Parathyroid adenoma (tissue), 2 donors: ENCODE results near the gene KNDC1.

Experiments used
- H2AFZ ChIP-seq: fragments of 300-600 bp; sonication (generic); one replicate; pipeline ENCODE4 v1.7.0; 2017; ENCODE audit warnings: antibody characterized with exemption, mild to moderate bottlenecking
- H3K27ac ChIP-seq: fragments of 300-600 bp; sonication (generic); one replicate; pipeline ENCODE4 v1.7.0; 2017
- H3K27me3 ChIP-seq: fragments of 300-600 bp; sonication (generic); one replicate; pipeline ENCODE4 v1.7.0; 2017; ENCODE audit warnings: low read length; ENCODE audit not compliant: control insufficient read depth, insufficient read depth
- H3K36me3 ChIP-seq: fragments of 300-600 bp; sonication (generic); one replicate; pipeline ENCODE4 v1.7.0; 2017; ENCODE audit warnings: low read length; ENCODE audit not compliant: control insufficient read depth, insufficient read depth
- H3K4me1 ChIP-seq: fragments of 300-600 bp; sonication (generic); one replicate; pipeline ENCODE4 v1.7.0; 2017; ENCODE audit warnings: control low read depth
- H3K4me2 ChIP-seq: fragments of 300-600 bp; sonication (generic); one replicate; pipeline ENCODE4 v1.7.0; 2017; ENCODE audit warnings: low read length
- H3K4me3 ChIP-seq: fragments of 300-600 bp; sonication (generic); one replicate; pipeline ENCODE4 v1.7.0; 2017; ENCODE audit warnings: low read depth, low read length
- H3K79me2 ChIP-seq: fragments of 300-600 bp; sonication (generic); one replicate; pipeline ENCODE4 v1.7.0; 2017; ENCODE audit warnings: control low read depth
- H3K9ac ChIP-seq: fragments of 300-600 bp; sonication (generic); one replicate; pipeline ENCODE4 v1.7.0; 2017; ENCODE audit warnings: mild to moderate bottlenecking
- H3K9me3 ChIP-seq: fragments of 300-600 bp; sonication (generic); one replicate; pipeline ENCODE4 v1.7.0; 2017; ENCODE audit warnings: low read length; ENCODE audit not compliant: control insufficient read depth
- TF ChIP-seq, protein P1 (sequence below): fragments of 300-600 bp; sonication (generic); IDR thresholded peaks from one replicate; pipeline ENCODE4 v1.7.0; 2017; ENCODE audit warnings: antibody characterized with exemption, mild to moderate bottlenecking
- donor health status: primary hyperparathyroidism.

Gene KNDC1

DNA sequence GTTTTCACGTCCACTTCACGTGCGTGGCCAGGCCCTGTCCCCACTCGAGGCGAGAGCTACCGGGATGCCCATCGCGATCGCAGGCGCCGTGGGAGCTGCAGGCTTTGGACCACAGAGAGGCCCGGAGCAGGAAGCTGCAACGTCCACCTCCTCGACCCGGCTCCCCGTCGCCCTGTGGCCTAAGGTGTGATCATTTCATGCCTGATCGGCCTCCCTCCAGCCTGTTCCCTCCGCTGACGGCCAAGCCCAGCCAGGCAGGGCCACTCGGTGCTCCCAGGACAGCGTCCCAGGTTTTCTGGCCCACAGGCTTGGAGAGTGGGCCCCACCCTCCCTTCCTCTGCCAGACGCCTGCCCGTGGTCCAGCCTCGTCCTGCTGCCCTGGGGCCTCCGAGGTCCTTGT is 19.6 kb downstream of the KNDC1 start:
- Histone ChIP-seq H3K4me2 (no peak overlapping the region), H3K79me2 (no peaks in the 10 kb centered on the region), H3K27ac (no peak overlapping the region), H3K4me3 (no peak overlapping the region), H3K36me3 (no peaks in the 10 kb centered on the region), H2AFZ (no peak overlapping the region), H3K9ac (no peak overlapping the region), H3K9me3 (no peaks in the 10 kb centered on the region), H3K27me3 (no peaks in the 10 kb centered on the region), H3K4me1 (no peaks in the 10 kb centered on the region)
- TF ChIP-seq, protein P1, sequence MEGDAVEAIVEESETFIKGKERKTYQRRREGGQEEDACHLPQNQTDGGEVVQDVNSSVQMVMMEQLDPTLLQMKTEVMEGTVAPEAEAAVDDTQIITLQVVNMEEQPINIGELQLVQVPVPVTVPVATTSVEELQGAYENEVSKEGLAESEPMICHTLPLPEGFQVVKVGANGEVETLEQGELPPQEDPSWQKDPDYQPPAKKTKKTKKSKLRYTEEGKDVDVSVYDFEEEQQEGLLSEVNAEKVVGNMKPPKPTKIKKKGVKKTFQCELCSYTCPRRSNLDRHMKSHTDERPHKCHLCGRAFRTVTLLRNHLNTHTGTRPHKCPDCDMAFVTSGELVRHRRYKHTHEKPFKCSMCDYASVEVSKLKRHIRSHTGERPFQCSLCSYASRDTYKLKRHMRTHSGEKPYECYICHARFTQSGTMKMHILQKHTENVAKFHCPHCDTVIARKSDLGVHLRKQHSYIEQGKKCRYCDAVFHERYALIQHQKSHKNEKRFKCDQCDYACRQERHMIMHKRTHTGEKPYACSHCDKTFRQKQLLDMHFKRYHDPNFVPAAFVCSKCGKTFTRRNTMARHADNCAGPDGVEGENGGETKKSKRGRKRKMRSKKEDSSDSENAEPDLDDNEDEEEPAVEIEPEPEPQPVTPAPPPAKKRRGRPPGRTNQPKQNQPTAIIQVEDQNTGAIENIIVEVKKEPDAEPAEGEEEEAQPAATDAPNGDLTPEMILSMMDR, result no peak

DNA sequence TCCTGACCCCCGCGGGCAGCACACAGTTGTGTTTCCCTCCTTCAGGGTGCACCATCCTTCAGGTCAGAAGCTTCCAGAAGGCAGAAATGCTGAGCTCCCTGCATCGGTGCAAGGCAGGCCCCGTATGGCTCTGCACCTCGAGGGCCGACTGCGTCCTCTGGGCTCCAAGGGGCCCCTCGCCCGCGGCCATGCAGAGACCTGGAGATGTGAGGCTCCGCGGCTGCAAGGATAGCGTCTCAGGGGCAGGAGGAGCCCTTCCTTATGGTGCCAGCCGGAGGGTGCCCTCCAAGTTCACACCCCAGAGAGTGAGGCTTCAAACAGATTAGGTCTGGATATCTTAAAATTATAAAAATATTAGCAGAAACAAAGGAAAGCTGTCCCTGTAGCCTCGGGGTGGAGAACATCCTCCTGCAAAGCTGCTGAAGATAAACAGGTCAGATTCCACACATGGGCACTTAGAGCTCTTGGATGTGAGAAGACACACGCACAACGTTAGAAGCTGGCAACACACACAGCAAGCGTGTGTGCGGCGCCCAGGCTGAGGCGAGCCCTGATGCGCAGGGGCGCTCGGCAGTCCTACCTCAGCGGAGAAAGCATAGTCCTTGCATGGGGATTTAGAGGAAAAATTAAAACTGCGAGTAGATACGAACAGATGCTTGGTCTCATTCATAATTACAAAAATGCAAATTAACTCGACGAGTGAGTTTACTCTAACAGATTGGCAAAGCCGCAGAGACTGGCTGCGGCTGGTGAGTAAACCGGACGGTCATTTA is 20.4 kb downstream of the KNDC1 start:
- no peaks in the 10 kb centered on the region for H3K27me3 ChIP-seq
- no peak overlapping the region for H2AFZ ChIP-seq
- no peaks in the 10 kb centered on the region for H3K36me3 ChIP-seq
- H3K27ac ChIP-seq, result no peak overlapping the region
- H3K9ac ChIP-seq, result no peak overlapping the region
- no peak overlapping the region for H3K4me3 ChIP-seq
- no peaks in the 10 kb centered on the region for H3K9me3 ChIP-seq
- TF ChIP-seq, protein P1, result no peak
- H3K4me2 ChIP-seq, result no peak overlapping the region
- H3K79me2 ChIP-seq, result no peaks in the 10 kb centered on the region
- H3K4me1 ChIP-seq, result no peaks in the 10 kb centered on the region

DNA sequence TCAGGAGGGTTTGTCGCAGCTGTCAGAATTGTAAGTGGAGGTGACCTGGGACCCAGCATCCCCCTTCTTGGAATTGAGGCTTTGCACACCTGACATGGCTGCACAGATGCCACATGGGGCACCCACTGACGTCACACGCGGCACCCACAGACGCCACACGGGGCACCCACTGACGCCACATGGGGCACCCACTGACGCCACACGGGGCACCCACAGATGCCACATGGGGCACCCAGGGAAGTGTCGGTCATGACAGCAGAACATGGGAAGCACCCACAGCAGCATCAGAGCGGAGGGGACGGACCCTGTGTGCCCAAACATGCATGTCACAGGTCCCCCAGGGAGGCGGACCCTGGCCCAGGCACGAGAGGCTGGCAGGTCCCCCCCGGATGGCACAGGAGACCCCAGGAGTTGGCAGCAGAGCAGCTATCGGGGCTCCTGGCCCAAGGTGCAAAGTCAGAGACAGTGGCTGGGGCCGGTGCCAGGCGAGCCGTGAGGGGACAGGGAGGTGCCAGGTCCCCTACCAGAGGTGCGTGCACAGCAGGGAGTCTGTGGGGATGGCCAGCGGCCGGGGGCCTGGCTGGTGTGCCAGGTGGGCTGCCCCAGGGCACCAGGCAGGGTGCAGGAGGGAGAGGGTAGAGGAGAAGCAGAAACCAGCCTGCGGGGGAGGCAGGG is 21.1 kb downstream of the KNDC1 start:
- TF ChIP-seq, protein P1, result no peak
- no peak overlapping the region for H3K4me2 ChIP-seq
- no peaks in the 10 kb centered on the region for H3K27me3 ChIP-seq

DNA sequence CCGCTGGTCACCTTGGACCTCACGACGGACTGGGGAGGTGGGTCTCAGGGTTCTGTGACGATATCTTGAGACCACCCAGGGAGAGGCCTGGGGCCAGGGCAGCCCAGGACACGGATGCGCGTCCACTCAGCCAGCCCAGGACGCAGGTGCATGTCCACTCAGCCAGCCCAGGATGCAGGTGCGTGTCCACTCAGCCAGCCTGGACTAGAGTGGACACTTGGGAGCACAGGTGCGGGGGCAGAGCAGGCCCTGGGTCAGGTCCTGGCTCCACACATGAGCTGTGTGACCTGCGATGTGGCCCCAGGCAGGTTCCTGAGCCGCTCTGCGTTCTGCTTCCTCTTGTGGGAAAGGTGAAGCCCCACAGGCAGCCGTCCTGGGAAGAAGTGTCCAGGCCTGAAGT is 22.2 kb downstream of the KNDC1 start:
- H3K27ac ChIP-seq, result no peak overlapping the region
- TF ChIP-seq, protein P1, result no peak
- no peak overlapping the region for H3K4me2 ChIP-seq
- no peaks in the 10 kb centered on the region for H3K27me3 ChIP-seq
- H3K9me3 ChIP-seq, result no peaks in the 10 kb centered on the region
- H3K4me3 ChIP-seq, result no peak overlapping the region
- H3K36me3 ChIP-seq, result no peaks in the 10 kb centered on the region
- no peaks in the 10 kb centered on the region for H3K79me2 ChIP-seq
- no peak overlapping the region for H3K9ac ChIP-seq
- no peaks in the 10 kb centered on the region for H3K4me1 ChIP-seq
- H2AFZ ChIP-seq, result no peak overlapping the region

More for the DNA sequence above, 21.1 kb downstream of the KNDC1 start:
- H3K9me3 ChIP-seq, result no peaks in the 10 kb centered on the region
- no peak overlapping the region for H3K9ac ChIP-seq
- no peaks in the 10 kb centered on the region for H3K36me3 ChIP-seq
- H3K4me1 ChIP-seq, result no peaks in the 10 kb centered on the region
- no peak overlapping the region for H2AFZ ChIP-seq
- no peak overlapping the region for H3K4me3 ChIP-seq
- no peak overlapping the region for H3K27ac ChIP-seq
- no peaks in the 10 kb centered on the region for H3K79me2 ChIP-seq
